M059J (cell line): ENCODE data around the gene HRCT1. TPM values are rescaled to one million over a fixed set of nuclear protein-coding genes. Genes with fewer than 3 reads are reported as not detected.
"Not testable (repeated sequence)": the region's sequence is repeated elsewhere in the genome, so short reads cannot be mapped to it uniquely, and the experiment has no call there.

ENCODE experiments used
- DNase-seq: peaks from one replicate; pipeline ENCODE4 v3.0.0-alpha.2; 2012; ENCODE audit warnings: low read depth
- total RNA-seq: library from RNA; depleted of rRNA; stranded (reverse); fragments of >200 nt; shearing (Covaris generic); gene quantifications from 2 replicates; pipeline ENCODE4 v1.2.3, GENCODE V29; 2014

The HRCT1 gene
- total RNA-seq, 1 experiment from 2014 or later, result 3.1 TPM

GRCh38 chr9:35917261-35917660, 11.3 kb downstream of the HRCT1 start:
- no peak for DNase-seq

GRCh38 chr9:35918780-35919179, 12.8 kb downstream of the HRCT1 start:
- DNase-seq, result no peak

- DNase-seq, result no peak
These were observed 13.4 kb downstream of the HRCT1 start for GRCh38 chr9:35919212-35920008.

GRCh38 chr9:35920051-35920620, 14.1 kb downstream of the HRCT1 start:
- no peak for DNase-seq

DNA sequence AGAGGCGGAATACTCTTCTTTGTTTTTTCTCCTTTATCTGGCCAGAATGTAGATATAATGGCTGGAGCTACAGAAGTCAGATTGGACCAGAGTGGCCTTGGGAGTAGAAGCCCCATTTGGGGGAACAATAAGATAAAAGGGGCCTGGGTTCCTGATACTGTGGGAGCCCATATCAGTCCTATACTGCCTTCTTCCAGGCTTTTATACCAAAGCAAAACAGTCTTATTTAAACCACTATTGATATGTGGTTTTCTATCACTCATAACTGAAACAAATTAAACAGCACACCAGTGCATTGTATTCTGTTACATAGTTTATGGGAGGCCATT, 17.6 kb downstream of the HRCT1 start:
- DNase-seq, result no peak

DNA sequence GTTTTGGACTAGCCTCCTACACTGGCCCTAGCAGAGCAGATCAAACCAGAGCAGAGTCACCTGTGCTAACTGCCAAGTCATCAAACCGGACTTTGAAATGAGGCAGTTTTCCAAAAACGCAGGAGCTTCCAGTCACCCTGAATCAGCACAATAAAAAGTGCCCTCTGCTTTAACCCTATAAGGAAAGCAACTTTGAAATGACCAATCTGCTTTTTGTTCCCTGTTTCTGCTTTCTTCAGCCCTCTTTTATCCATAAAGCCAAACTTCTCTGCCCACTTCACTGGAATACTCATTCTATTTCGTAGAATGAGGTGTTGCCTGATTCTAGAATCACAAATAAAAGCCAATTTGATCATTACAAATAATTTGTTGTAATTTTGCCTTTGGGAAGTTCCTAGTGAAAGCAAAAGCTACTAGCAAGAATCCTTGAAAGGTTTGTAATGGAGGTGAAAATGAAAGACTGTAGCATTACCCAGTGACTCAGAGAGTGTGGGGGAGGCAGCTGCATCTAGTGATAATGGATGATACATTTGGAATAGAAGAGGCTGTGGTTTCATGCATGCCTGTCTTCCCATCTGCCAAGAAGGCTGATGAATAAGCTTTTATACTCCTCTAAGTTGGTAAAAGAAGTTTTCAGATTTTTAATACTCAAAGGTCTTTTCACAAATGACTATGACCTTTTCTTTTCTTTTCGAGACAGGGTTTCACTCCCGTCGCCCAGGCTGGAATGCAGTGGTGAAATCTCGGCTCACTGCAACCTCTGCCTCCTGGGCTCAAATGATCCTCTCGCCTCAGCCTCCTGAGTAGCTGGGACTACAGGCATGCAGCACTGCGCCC, 18.1 kb downstream of the HRCT1 start:
- DNase-seq, result peak; percentile 98

- no peak for DNase-seq
These were observed 22.8 kb downstream of the HRCT1 start for GRCh38 chr9:35928591-35929452.

- no peak for DNase-seq
These were observed 23.4 kb downstream of the HRCT1 start for GRCh38 chr9:35929453-35929718.

- no peak for DNase-seq
These were observed 24.5 kb downstream of the HRCT1 start for GRCh38 chr9:35930521-35930920.

- no peak for DNase-seq
These were observed 25.0 kb downstream of the HRCT1 start for GRCh38 chr9:35930989-35931388.

DNA sequence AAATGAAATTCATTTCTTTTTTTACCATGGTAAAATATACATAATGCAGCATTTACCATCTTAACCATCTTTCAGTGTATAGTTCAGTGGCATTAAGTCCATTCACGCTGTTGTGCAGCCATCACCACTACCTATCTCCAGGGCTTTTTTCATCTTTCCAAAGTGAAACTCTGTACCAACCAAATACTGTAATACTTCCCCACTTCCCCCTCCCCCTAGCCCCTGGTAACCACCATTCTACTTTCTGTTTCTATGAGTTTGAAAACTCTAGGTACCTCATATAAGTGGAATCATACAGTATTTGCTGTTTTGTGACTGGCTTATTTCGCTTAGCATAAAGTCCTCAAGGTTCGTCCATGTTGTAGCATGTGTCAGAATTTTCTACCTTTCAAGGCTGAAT, 26.7 kb downstream of the HRCT1 start:
- no peak for DNase-seq

- DNase-seq, result no peak
These were observed 27.6 kb downstream of the HRCT1 start for GRCh38 chr9:35933550-35934067.

DNA sequence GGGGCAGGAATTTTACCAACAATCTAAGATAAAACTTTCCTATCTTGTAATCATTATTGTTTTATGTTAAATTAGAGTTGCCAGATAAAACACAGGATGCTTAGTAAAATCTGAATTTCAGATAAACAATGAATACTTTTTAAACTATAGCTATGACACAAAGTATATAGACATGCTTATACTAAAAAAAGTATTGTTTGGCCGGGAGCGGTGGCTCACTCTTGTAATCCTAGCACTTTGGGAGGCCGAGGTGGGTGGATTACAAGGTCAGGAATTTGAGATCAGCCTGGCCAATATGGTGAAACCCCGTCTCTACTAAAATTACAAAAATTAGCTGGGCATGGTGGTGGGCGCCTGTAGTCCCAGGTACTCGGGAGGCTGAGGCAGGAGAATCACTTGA, 28.1 kb downstream of the HRCT1 start:
- DNase-seq, result not testable (repeated sequence)

GRCh38 chr9:35935261-35935660, 29.3 kb downstream of the HRCT1 start:
- DNase-seq, result peak; percentile 49

GRCh38 chr9:35935755-35936509, 29.9 kb downstream of the HRCT1 start:
- DNase-seq, result peak; percentile 74

DNA sequence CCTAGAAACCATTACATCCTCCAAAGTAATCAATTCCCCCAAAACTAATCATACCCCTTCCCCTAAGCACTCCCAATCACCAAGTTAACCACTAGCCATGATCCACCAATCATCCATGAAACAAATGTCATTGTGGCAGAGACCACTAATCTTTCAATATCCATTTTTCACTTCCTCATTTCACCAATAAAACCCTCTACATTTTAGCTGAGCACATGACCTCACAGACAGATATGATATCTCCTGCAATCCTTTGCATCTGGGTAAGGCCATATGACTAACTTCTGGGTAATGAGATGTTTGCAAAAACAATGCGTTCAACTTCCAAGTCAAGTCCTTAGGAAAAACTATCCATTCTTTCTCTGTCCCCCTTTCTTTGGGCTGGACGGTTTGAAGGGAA, 31.2 kb downstream of the HRCT1 start:
- DNase-seq, result no peak

GRCh38 chr9:35938474-35939356, 32.7 kb downstream of the HRCT1 start:
- DNase-seq, result no peak

DNA sequence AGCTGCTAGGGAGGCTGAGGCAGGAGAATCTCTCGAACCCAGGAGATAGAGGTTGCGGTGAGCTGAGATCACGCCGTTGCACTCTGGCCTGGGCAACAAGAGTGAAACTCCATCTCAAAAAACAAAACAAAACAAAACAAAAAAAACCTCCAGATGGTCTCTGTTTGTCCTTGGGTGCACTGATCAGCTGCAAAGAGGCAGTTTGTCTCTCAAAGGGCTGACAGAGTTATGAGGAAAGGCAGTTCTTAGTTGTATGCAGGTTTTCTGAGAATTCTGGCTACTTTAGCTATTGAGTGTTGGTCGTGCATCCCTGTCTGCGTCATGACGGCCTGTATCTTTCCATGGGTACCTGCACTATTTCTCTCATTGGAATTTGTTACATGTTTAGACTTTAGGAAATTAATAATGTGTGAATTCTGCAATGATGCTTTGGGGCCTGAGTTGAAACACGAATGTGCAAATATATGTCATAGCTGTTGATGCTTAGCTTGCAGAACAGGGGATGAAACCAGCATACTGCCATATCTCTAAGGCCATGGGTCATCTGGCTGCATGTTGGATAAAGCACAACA, 33.8 kb downstream of the HRCT1 start:
- no peak for DNase-seq

- no peak for DNase-seq
These were observed 34.7 kb downstream of the HRCT1 start for GRCh38 chr9:35940458-35941407.
